ENCODE data around the gene MAMDC2.

DNA sequence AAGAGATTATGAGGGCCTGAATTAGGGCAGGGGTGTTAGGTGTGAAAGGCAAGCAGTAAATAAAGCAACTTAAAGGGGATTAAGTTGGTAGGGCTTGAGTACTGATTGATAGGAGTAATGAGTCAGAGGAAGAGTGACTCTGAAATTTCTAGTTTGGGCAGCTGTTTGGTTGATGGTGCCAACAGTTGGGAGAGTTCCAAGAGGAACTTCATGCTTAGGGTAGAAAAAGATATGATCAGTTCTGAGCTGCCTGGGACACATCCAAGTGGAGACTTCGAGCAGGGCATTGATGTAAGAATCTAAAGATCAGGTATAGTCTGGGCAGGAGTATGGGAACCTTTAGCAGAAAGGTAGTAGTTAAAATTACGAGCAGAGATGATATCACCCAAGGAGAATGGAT lies 10.2 kb downstream of the MAMDC2 start:
- TF ChIP-seq POLR2A (IDR thresholded peaks at IDR 0.05; ENCODE audit: low read depth, low read length): no peak
- no peak for TF ChIP-seq TAF1 (IDR thresholded peaks at IDR 0.05; ENCODE audit: borderline replicate concordance, low read depth, low read length)
- no peak for TF ChIP-seq POLR2AphosphoS5 (IDR thresholded peaks at IDR 0.05; ENCODE audit: low read depth, low read length)

All from GM12892 (cell line).